GM12875 (cell line): Measurements from ENCODE around the gene PTBP1.

Experiments used
- H3K4me3 ChIP-seq: one replicate; pipeline ENCODE4 v1.5.1; 2011; ENCODE audit warnings: low read depth, low read length, control low read depth
- TF ChIP-seq, protein P1 (sequence below): IDR thresholded peaks from 2 replicates; pipeline ENCODE4 v1.5.1; 2011; ENCODE audit warnings: low read depth, mild to moderate bottlenecking, control low read depth, inconsistent platforms, low read length, moderate library complexity, borderline replicate concordance; ENCODE audit not compliant: insufficient read depth

The PTBP1 gene

DNA sequence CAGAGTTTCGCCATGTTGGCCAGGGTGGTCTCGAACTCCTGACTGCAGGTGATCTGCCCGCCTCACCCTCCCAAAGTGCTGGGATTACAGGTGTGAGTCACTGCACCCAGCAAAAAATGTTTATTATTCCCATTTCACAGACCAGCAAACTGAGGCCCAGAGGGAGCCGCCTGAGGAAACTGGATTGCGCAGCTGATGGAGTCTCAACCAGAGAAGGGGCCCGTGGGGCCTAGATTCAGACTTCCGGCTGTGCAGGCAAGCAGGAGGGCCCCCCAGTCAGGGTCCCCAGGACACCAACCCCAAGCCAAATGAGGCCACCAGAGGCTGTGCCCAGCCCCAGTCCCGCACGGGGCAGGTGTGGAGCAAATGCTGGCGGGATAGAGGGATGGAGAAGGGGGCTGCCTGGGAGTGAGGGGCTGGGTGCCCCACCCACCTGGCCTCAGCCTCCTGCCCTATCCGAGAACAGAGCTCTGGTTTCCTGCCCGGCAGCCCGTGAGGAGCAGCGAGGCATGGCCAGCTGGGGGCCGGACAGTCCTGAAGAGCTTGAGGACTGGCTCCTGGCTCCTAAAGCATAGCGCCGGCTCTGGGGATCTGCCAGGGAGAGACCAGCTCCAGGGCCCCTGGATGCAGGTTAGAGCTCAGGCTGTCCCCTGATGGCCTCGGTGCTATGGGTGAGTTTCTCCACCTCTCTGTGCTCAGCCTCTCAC lies 24.4 kb upstream of the PTBP1 start:
- H3K4me3 ChIP-seq, result no peak overlapping the region
- TF ChIP-seq, protein P1, sequence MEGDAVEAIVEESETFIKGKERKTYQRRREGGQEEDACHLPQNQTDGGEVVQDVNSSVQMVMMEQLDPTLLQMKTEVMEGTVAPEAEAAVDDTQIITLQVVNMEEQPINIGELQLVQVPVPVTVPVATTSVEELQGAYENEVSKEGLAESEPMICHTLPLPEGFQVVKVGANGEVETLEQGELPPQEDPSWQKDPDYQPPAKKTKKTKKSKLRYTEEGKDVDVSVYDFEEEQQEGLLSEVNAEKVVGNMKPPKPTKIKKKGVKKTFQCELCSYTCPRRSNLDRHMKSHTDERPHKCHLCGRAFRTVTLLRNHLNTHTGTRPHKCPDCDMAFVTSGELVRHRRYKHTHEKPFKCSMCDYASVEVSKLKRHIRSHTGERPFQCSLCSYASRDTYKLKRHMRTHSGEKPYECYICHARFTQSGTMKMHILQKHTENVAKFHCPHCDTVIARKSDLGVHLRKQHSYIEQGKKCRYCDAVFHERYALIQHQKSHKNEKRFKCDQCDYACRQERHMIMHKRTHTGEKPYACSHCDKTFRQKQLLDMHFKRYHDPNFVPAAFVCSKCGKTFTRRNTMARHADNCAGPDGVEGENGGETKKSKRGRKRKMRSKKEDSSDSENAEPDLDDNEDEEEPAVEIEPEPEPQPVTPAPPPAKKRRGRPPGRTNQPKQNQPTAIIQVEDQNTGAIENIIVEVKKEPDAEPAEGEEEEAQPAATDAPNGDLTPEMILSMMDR, result no peak

DNA sequence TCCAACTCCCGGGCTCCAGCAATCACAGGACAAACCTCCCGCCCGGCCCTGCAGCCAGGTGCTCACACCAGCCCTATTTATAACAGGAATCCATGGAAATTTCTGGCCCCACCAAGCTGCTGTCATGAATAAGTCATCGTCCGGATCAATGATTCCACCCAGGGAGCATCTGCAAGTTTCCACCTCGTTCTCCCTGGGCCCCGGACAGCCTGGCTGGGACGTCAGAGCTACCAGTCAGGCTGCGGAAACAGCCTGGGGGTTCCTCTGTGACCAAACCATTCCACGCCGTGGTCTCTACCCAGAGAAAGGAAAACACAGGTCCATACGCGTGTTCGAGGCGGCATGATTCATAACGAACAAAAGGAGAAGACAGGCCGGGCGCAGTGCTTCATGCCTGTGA lies 20.7 kb upstream of the PTBP1 start:
- TF ChIP-seq, protein P1, result no peak
- H3K4me3 ChIP-seq, result no peak overlapping the region

DNA sequence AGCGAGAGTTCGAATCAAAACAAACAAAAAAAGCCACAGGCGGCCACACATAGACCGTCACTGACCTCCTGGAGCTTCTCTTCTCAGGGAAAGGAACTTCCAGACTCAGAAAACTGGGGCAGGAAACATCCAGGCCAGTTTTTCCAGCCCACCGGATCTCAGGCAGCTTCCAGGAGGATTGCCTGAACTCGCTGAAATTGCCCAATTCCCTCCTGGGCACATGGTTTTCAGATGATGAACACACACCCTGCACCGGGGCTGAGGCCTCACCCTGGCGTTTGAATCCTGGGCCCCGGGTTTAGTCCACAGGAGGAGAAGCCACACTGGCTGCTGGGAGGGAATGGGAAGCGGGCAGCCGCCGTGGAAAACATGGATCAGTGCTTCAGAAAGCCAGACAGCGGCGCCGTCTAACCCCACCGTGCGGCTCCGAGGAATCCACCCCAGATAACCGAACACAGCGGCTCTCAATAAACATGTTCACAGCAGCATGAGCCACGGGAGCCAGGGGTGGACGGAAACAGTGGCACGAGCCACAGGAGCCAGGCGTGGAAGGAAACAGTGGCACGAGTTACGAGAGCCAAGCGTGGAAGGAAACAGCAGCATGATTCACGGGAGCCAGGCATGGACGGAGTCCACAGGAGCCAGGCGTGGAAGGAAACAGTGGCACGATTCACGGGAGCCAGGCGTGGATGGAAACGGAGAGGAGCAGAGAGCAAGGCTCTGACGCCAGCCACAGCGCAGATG lies 18.2 kb upstream of the PTBP1 start:
- TF ChIP-seq, protein P1, result no peak
- no peak overlapping the region for H3K4me3 ChIP-seq

DNA sequence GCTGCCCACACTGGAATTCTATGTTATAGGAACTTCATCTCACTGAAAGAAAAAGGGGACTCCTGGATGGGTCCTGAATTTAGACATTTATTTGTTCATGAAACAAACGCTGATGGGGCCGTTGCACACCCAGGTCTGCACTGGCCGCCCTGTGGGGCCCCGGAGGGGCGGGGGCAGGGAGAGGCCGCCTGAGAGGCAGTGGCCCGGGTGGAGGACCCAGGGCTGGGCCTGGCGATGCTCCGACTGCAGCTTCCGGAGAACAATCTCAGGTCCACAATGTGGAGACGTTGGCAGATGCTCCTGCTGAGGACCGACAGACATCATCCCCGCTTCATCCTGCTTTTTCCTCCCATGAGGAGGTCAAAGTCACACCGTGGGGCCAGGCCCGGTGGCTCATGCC lies 16.3 kb upstream of the PTBP1 start:
- no peak overlapping the region for H3K4me3 ChIP-seq
- TF ChIP-seq, protein P1, result no peak

DNA sequence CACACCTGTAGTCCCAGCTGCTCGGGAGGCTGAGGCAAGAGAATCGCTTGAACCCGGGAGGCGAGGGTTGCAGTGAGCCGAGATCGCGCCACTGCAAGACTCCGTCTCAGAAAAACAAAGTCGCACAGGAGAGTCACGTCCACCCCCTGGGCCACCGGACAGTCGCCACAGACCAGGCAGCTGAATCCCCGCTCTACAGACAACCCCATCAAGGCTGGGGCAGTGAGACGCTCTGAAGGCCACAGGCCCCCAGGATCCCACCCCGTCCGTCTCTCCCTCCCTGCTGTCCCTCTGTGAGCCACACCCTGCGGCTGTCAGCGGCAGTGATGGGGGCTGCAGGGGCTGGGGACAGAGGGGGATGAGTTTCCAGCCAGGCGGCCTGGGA lies 15.5 kb upstream of the PTBP1 start:
- TF ChIP-seq, protein P1, result no peak
- H3K4me3 ChIP-seq, result no peak overlapping the region

DNA sequence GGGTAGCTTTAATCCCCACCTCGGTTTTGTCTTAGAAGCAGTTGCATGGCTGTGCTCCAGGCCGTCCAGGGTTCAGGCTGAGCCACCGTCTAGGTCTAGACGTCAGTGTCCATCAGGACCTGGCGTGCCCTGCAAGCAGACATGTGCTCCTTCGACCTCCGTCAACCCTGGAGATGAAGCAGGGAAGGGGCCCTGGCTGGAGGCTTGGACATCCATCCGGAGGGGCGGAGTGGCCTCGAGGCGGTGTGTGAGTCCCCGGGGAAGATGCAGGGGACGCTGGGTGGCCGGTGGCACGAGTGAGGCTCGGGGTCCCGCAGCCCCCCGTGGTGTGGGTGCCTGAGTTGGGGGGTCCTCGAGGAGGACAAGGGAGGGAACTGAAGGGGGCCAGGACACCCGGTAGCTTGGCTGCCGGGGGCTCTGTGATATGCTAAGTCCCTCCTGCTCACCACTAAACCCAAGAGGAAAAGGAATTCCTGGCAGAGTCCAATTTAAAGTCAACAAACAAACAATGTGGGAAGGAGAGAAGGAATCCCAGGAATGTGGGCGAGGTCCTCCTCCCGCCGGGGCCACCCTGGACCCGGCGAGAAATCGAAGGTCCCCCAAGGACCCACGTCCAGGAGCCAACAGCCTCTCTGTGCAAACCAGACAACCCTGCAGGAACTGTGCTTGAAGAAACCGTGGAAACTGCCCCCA lies 14.9 kb upstream of the PTBP1 start:
- H3K4me3 ChIP-seq, result no peak overlapping the region

More for the DNA sequence above, 14.9 kb upstream of the PTBP1 start:
- TF ChIP-seq, protein P1, result no peak
